Measurements from ENCODE around the gene DPYSL4.

Gene DPYSL4

DNA sequence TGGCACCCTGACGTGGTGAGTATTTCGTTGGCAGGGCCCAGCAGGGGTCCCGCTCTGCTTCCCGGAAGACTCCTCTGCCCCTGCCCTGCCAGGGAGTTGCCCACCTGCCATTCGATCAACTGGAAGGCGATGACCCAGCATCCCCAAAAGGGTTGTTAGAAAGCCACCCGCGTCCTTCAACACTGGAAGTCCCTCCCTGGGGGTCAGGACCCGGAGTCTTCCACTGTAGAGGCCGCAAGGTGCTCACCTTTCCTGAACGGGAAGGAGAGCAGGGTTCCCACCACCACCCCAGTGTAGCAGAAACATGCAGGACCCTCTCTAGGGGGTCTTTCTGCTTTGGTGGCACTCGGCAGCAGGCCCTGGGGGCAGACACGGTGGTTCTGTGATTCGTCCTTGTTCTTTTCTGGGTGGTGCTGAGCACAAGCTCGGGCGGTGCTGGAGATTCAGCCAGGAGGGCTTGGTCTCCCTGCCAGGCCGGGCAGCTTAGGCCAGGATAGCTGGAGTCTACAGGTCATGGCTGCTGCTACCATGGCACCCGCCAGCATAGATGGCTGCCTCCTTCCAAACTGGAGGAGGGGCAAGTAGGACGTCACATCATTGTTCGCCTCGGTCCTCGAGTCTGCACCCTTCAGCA, 19.6 kb upstream of the DPYSL4 start:
- Histone ChIP-seq H3K4me1 (ENCODE audit: insufficient read depth, low read length) (no peaks in the 10 kb centered on the region), H3K9me3 (ENCODE audit: low read length) (no peaks in the 10 kb centered on the region), H3K36me3 (ENCODE audit: insufficient read depth, low read length) (no peaks in the 10 kb centered on the region), H3K4me3 (ENCODE audit: low read depth in 1 of 2, low read length in 2 of 2) (no peak overlapping the region), H3K27me3 (ENCODE audit: control insufficient read depth in 1 of 2, insufficient read depth in 2 of 2, low read length in 2 of 2) (peaks cover 0 to 12% of the 10 kb centered on the region in 2 donors), H3K27ac (ENCODE audit: low read depth, low read length) (no peak overlapping the region), H3K9ac (ENCODE audit: low read length) (no peak overlapping the region)

DNA sequence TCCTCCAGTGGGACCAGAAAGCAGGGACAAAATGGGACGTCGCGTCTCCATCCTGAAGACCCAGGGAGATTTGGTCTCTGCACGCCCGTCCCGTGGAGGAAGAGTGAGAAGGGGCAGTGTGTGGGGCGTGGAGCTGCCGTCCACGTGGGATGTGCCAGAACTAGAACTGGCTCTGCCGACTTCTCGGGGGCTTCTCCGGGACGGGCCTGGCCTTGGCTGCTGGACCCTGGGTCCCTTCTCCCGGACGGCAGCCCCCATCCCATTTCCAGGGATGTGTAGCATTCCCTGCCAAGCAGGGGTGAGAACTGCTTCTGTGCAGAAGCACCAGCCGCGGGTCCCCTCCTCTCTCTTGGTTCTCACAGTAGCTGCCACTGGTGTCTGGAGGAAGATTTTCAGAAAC, 18.8 kb upstream of the DPYSL4 start:
- no peaks in the 10 kb centered on the region for H3K36me3 ChIP-seq (ENCODE audit: insufficient read depth, low read length)
- no peaks in the 10 kb centered on the region for H3K9me3 ChIP-seq (ENCODE audit: low read length)
- peaks cover 0 to 12% of the 10 kb centered on the region in 2 donors for H3K27me3 ChIP-seq (ENCODE audit: control insufficient read depth in 1 of 2, insufficient read depth in 2 of 2, low read length in 2 of 2)
- no peaks in the 10 kb centered on the region for H3K4me1 ChIP-seq (ENCODE audit: insufficient read depth, low read length)
- no peak overlapping the region for H3K9ac ChIP-seq (ENCODE audit: low read length)
- no peak overlapping the region for H3K27ac ChIP-seq (ENCODE audit: low read depth, low read length)
- H3K4me3 ChIP-seq (ENCODE audit: low read depth in 1 of 2, low read length in 2 of 2), result no peak overlapping the region

DNA sequence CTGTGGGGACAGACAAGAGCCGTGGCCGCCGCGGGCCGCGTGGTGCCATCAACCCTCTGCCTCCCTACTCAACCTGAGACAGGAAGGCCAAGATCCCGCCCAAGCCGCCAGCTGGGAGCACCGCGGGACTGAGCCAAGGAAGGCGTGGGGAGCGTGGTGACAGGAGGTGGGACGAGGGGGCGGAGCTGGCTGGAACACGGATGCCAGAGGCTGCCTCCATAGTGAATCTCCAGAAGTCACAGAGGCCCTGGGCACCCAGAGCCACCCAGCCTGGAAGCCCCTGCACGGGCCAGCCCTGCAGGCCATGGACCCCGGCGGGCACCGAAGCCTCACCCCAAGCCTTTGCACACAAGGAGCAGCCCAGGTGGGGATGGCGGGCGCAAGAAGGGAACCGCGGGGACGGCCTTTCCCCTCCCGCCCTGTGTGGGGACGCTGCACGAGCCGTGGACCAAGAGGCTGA, 18.1 kb upstream of the DPYSL4 start:
- Histone ChIP-seq H3K4me1 (ENCODE audit: insufficient read depth, low read length) (no peaks in the 10 kb centered on the region), H3K9ac (ENCODE audit: low read length) (no peak overlapping the region), H3K27ac (ENCODE audit: low read depth, low read length) (no peak overlapping the region), H3K4me3 (ENCODE audit: low read depth in 1 of 2, low read length in 2 of 2) (no peak overlapping the region), H3K27me3 (ENCODE audit: control insufficient read depth in 1 of 2, insufficient read depth in 2 of 2, low read length in 2 of 2) (peaks cover 0 to 12% of the 10 kb centered on the region in 2 donors), H3K9me3 (ENCODE audit: low read length) (no peaks in the 10 kb centered on the region), H3K36me3 (ENCODE audit: insufficient read depth, low read length) (no peaks in the 10 kb centered on the region)

- no peak overlapping the region for H3K9ac ChIP-seq (ENCODE audit: low read length)
- H3K27me3 ChIP-seq (ENCODE audit: control insufficient read depth in 1 of 2, insufficient read depth in 2 of 2, low read length in 2 of 2), result peaks cover 0 to 12% of the 10 kb centered on the region in 2 donors
- no peaks in the 10 kb centered on the region for H3K4me1 ChIP-seq (ENCODE audit: insufficient read depth, low read length)
- no peak overlapping the region for H3K4me3 ChIP-seq (ENCODE audit: low read depth in 1 of 2, low read length in 2 of 2)
- no peak overlapping the region for H3K27ac ChIP-seq (ENCODE audit: low read depth, low read length)
- no peaks in the 10 kb centered on the region for H3K36me3 ChIP-seq (ENCODE audit: insufficient read depth, low read length)
- no peaks in the 10 kb centered on the region for H3K9me3 ChIP-seq (ENCODE audit: low read length)
Observed at GRCh38 chr10:132169031-132169765, 17.6 kb upstream of the DPYSL4 start.

DNA sequence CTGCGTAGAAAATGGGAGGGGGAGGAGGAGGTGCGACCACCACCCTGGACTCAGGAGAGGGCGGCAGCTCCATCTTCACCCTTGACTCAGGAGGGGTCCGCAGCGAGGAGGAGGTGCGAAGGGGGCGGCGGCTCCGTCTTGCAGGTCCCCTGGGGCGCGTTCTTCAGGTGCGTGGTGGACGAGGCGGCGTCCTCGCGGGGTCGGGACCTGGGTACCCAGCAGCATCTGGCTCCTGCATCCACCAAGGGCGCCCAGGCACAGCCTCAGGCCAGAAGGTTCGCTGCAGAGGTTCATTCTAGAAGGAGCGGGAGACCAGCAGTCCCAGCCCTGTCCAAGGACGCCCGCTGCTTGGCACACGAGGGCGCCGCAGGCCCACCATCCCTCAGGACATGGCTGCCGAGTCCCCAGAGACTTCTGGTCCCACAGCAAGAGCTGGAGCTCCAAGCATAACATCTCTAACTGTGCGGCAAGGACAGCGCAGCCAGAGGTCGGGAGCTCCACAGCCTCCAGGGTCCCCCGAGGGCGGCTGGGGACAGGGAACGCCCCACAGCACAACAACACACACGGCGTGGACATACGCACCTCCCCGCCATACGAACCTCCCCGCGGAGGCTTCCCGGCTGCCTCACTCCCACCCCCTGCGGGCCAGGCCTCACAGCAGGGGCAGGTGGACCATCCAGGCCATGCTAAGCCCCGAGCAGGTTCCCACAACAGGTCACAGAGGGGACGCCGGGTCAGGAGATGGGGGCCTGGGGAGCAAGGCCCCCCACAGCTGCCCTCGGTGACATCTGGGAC, 16.8 kb upstream of the DPYSL4 start:
- H3K36me3 ChIP-seq (ENCODE audit: insufficient read depth, low read length), result no peaks in the 10 kb centered on the region
- H3K27ac ChIP-seq (ENCODE audit: low read depth, low read length), result no peak overlapping the region
- peaks cover 0 to 12% of the 10 kb centered on the region in 2 donors for H3K27me3 ChIP-seq (ENCODE audit: control insufficient read depth in 1 of 2, insufficient read depth in 2 of 2, low read length in 2 of 2)
- H3K9ac ChIP-seq (ENCODE audit: low read length), result no peak overlapping the region
- no peaks in the 10 kb centered on the region for H3K9me3 ChIP-seq (ENCODE audit: low read length)
- H3K4me3 ChIP-seq (ENCODE audit: low read depth in 1 of 2, low read length in 2 of 2), result no peak overlapping the region
- no peaks in the 10 kb centered on the region for H3K4me1 ChIP-seq (ENCODE audit: insufficient read depth, low read length)

GRCh38 chr10:132170561-132171361, 16.0 kb upstream of the DPYSL4 start:
- Histone ChIP-seq H3K9ac (ENCODE audit: low read length) (no peak overlapping the region), H3K36me3 (ENCODE audit: insufficient read depth, low read length) (no peaks in the 10 kb centered on the region), H3K27me3 (ENCODE audit: control insufficient read depth in 1 of 2, insufficient read depth in 2 of 2, low read length in 2 of 2) (peaks cover 0 to 17% of the 10 kb centered on the region in 2 donors), H3K27ac (ENCODE audit: low read depth, low read length) (no peak overlapping the region), H3K4me1 (ENCODE audit: insufficient read depth, low read length) (no peaks in the 10 kb centered on the region), H3K4me3 (ENCODE audit: low read depth in 1 of 2, low read length in 2 of 2) (no peak overlapping the region), H3K9me3 (ENCODE audit: low read length) (no peaks in the 10 kb centered on the region)

- H3K9ac ChIP-seq (ENCODE audit: low read length), result no peak overlapping the region
- peaks cover 0 to 21% of the 10 kb centered on the region in 2 donors for H3K27me3 ChIP-seq (ENCODE audit: control insufficient read depth in 1 of 2, insufficient read depth in 2 of 2, low read length in 2 of 2)
- peaks cover 6% of the 10 kb centered on the region for H3K4me1 ChIP-seq (ENCODE audit: insufficient read depth, low read length)
- no peak overlapping the region for H3K27ac ChIP-seq (ENCODE audit: low read depth, low read length)
- no peak overlapping the region for H3K4me3 ChIP-seq (ENCODE audit: low read depth in 1 of 2, low read length in 2 of 2)
- H3K36me3 ChIP-seq (ENCODE audit: insufficient read depth, low read length), result no peaks in the 10 kb centered on the region
- H3K9me3 ChIP-seq (ENCODE audit: low read length), result no peaks in the 10 kb centered on the region
Observed at GRCh38 chr10:132172091-132173066, 14.4 kb upstream of the DPYSL4 start.

DNA sequence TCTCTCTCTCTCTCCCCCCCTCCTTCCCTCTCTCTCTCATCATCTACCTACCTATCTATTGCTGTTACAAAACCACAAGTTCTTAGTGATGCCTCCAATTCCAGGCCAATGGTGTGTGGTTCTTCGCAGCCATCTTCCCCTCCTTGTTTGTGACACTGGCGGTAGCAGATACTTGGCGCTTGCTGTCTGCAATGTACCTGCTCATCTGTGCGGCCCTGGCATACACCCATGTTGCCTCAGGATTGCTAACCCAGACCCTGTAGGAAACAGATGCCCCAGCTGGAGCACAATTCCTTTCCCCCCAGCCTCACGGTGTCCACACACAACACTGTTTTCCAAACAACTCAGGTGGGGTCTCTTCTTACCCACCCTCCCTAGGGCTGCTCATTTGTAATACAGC, 13.6 kb upstream of the DPYSL4 start:
- no peak overlapping the region for H3K4me3 ChIP-seq (ENCODE audit: low read depth in 1 of 2, low read length in 2 of 2)
- H3K9ac ChIP-seq (ENCODE audit: low read length), result no peak overlapping the region
- H3K36me3 ChIP-seq (ENCODE audit: insufficient read depth, low read length), result no peaks in the 10 kb centered on the region
- H3K27ac ChIP-seq (ENCODE audit: low read depth, low read length), result no peak overlapping the region
- no peaks in the 10 kb centered on the region for H3K9me3 ChIP-seq (ENCODE audit: low read length)
- H3K4me1 ChIP-seq (ENCODE audit: insufficient read depth, low read length), result peaks cover 6% of the 10 kb centered on the region
- peaks cover 2 to 27% of the 10 kb centered on the region in 2 donors for H3K27me3 ChIP-seq (ENCODE audit: control insufficient read depth in 1 of 2, insufficient read depth in 2 of 2, low read length in 2 of 2)

GRCh38 chr10:132174237-132174636, 12.5 kb upstream of the DPYSL4 start:
- H3K4me3 ChIP-seq (ENCODE audit: low read depth in 1 of 2, low read length in 2 of 2), result no peak overlapping the region
- H3K36me3 ChIP-seq (ENCODE audit: insufficient read depth, low read length), result no peaks in the 10 kb centered on the region
- no peak overlapping the region for H3K27ac ChIP-seq (ENCODE audit: low read depth, low read length)
- peaks cover 6% of the 10 kb centered on the region for H3K4me1 ChIP-seq (ENCODE audit: insufficient read depth, low read length)
- no peaks in the 10 kb centered on the region for H3K9me3 ChIP-seq (ENCODE audit: low read length)
- H3K27me3 ChIP-seq (ENCODE audit: control insufficient read depth in 1 of 2, insufficient read depth in 2 of 2, low read length in 2 of 2), result peaks cover 4 to 34% of the 10 kb centered on the region in 2 donors
- no peak overlapping the region for H3K9ac ChIP-seq (ENCODE audit: low read length)

GRCh38 chr10:132175408-132175807, 11.3 kb upstream of the DPYSL4 start:
- no peak overlapping the region for H3K27ac ChIP-seq (ENCODE audit: low read depth, low read length)
- no peak overlapping the region for H3K4me3 ChIP-seq (ENCODE audit: low read depth in 1 of 2, low read length in 2 of 2)
- peaks cover 4 to 32% of the 10 kb centered on the region in 2 donors for H3K27me3 ChIP-seq (ENCODE audit: control insufficient read depth in 1 of 2, insufficient read depth in 2 of 2, low read length in 2 of 2)

More at GRCh38 chr10:132175408-132175807, 11.3 kb upstream of the DPYSL4 start:
- Histone ChIP-seq H3K4me1 (ENCODE audit: insufficient read depth, low read length) (peaks cover 6% of the 10 kb centered on the region), H3K9ac (ENCODE audit: low read length) (no peak overlapping the region), H3K9me3 (ENCODE audit: low read length) (no peaks in the 10 kb centered on the region), H3K36me3 (ENCODE audit: insufficient read depth, low read length) (no peaks in the 10 kb centered on the region)

All from muscle layer of colon (tissue), 2 donors.